LNCAP (cell line): ENCODE results near the gene CAMKK2.

Experiments
- CTCF ChIP-seq: fragments of 450-650 bp; IDR thresholded peaks from 2 replicates; pipeline ENCODE4 v1.5.1; 2017; ENCODE audit warnings: mild to moderate bottlenecking

The CAMKK2 gene

GRCh38 chr12:121226399-121226798 is 70.1 kb downstream of the CAMKK2 start:
- TF ChIP-seq CTCF = no peak

DNA sequence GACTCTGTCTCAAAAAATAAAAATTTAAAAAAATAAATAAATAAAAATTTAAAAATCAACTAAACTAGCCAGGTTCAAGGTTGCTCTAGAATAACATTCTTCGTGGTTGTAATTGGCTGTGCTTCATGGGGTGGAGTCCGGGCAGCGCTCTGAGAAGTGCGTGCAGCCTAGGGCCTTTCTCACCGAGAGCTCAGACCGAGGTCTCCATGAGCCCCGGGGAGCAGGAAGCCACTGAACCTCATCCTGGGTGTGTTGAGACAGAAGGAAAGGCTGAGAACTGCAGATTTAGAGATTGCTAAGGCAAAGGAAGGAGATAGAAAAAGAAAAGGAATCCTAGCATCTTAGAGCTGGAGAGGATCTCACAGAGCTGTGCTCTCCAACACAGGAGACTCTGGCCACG is 71.9 kb downstream of the CAMKK2 start:
- TF ChIP-seq CTCF = no peak

GRCh38 chr12:121223292-121224285 is 72.9 kb downstream of the CAMKK2 start:
- no peak for TF ChIP-seq CTCF

- no peak for TF ChIP-seq CTCF
Measured at GRCh38 chr12:121222847-121223246, 73.7 kb downstream of the CAMKK2 start.

GRCh38 chr12:121219353-121219986 is 77.0 kb downstream of the CAMKK2 start:
- TF ChIP-seq CTCF = no peak

DNA sequence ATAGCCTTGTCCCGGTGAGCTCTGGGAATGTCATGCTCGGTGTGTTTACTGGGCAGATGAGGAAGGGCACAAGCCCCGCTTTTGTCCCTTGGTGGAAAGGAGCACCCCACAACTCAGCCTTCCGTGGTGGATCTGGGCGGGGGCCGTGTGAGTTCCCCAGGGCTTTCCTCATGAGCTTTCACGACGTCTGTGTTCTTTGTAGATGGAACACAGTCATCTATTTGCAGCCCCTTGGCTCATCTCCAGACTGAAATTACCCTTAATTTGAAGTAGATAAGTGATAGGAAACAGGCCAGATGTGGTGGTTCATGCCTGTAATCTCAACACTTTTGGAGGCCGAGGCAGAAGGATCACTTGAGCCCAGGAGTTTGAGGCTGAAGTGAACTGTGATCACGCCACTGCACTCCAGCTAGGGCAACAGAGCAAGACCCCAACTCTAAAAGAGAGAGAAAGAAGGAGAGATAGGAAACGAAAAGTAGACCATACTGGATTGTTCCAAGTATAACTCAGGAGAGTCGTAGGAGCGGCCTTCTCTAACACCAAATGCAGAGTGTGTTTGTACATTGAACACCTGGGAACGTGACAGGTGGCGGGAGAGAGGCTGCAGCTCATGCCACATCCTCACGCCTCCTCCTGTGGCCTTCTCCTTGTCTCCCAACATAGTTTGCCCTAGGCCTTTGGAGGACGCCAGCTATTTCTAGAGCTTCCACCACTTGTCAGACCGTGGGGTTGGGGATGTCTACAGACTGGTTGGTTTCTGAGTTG is 77.7 kb downstream of the CAMKK2 start:
- TF ChIP-seq CTCF = no peak

- TF ChIP-seq CTCF = no peak
Measured at GRCh38 chr12:121217761-121218160, 78.7 kb downstream of the CAMKK2 start.
